ENCODE data around the gene SORCS1. TPM values are rescaled to one million over a fixed set of nuclear protein-coding genes. Genes with fewer than 3 reads are reported as not detected.

The SORCS1 gene
- total and polyA plus RNA-seq, 2 of the 13 experiments (the other 11 are each of a cell fraction or from before 2014, with no cell fraction given): not detected

DNA sequence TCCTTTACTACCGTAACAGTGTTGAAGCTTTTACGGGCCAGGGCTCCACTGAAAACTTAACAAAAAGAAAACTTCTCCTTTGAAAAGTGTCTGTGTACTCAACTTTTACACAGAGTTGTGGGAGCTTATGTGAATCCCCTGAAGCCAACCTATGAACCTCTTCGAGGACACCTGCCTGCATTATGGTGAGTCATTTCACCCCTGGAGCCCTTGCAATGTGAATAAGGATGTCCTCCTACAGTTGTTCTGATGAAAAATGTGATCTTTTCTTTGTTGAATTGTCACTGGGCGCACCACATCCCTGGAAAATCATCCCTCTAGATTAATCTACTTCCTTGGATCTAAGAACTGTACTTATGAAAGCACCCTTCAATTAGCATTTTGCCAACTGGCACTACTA lies 93.2 kb downstream of the SORCS1 start:
- POLR2A ChIA-PET: no interaction called here
- no peak for ATAC-seq
- H3K4me1 ChIP-seq (ENCODE audit: insufficient read depth, low read length): no peaks in the 10 kb centered on the region
- no peaks in the 10 kb centered on the region for H3K79me2 ChIP-seq (ENCODE audit: insufficient read depth, low read length)
- H4K20me1 ChIP-seq (ENCODE audit: insufficient read depth, low read length): no peaks in the 10 kb centered on the region
- H2AFZ ChIP-seq (ENCODE audit: low read length): no peak overlapping the region
- intact Hi-C loops (cut with micrococcal nuclease; ENCODE audit: unreplicated experiment): no loop called here
- H3K27me3 ChIP-seq (ENCODE audit: control insufficient read depth in 1 of 2, insufficient read depth in 2 of 2, low read length in 2 of 2): no peaks in the 10 kb centered on the region
- H3K4me3 ChIP-seq (replicated peaks in 1 of 3; ENCODE audit: insufficient read depth in 1 of 3, low read depth in 2 of 3, low read length in 3 of 3): no peak overlapping the region
- WGBS (ENCODE audit: low lambda C conversion rate): 47% methylated on average over 4 of the region's 4 CpGs
- H3K9ac ChIP-seq (ENCODE audit: insufficient read depth, low read depth, low read length): no peak overlapping the region
- TF ChIP-seq THYN1 (CRISPR knock-in tag; IDR thresholded peaks at IDR 0.05; ENCODE audit: borderline replicate concordance, low read depth): no peak
- TF ChIP-seq, protein P1, sequence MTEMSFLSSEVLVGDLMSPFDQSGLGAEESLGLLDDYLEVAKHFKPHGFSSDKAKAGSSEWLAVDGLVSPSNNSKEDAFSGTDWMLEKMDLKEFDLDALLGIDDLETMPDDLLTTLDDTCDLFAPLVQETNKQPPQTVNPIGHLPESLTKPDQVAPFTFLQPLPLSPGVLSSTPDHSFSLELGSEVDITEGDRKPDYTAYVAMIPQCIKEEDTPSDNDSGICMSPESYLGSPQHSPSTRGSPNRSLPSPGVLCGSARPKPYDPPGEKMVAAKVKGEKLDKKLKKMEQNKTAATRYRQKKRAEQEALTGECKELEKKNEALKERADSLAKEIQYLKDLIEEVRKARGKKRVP (CRISPR knock-in tag; IDR thresholded peaks at IDR 0.05): no peak
- no peak for TF ChIP-seq POLR2AphosphoS2 (IDR thresholded peaks at IDR 0.05; ENCODE audit: low read depth, low read length)
- TF ChIP-seq ZNF557 (CRISPR knock-in tag; IDR thresholded peaks at IDR 0.05): no peak
- TF ChIP-seq ZNF451 (CRISPR knock-in tag; IDR thresholded peaks at IDR 0.05): no peak
- TF ChIP-seq, protein P2, sequence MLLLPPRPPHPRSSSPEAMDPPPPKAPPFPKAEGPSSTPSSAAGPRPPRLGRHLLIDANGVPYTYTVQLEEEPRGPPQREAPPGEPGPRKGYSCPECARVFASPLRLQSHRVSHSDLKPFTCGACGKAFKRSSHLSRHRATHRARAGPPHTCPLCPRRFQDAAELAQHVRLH (CRISPR knock-in tag; IDR thresholded peaks at IDR 0.05; ENCODE audit: borderline replicate concordance, low read depth): no peak
- H3K36me3 ChIP-seq (replicated peaks in 1 of 2; ENCODE audit: control insufficient read depth in 1 of 2, insufficient read depth in 2 of 2, low read length in 2 of 2): no peaks in the 10 kb centered on the region
- peaks cover 33% of the 10 kb centered on the region for H3K9me3 ChIP-seq (ENCODE audit: low read length)
- no peak for DNase-seq (ENCODE audit: low spot score)
- CTCF ChIA-PET (ENCODE audit: low intra/inter-chr PET ratio, low total read pairs): no interaction called here
- no peak for FAIRE-seq
- in situ Hi-C loops (cut with HindIII; ENCODE audit: extremely low pct_ligation_motif_present, low pct_unique_long_range_greater_than_20kb): no loop called here
- BruUV-seq (replicated peaks): no TSS peak
- H3K4me2 ChIP-seq (ENCODE audit: low read depth, low read length): no peak overlapping the region
- no peak overlapping the region for H3K27ac ChIP-seq (ENCODE audit: extremely low read length, insufficient read depth, low read length)

DNA sequence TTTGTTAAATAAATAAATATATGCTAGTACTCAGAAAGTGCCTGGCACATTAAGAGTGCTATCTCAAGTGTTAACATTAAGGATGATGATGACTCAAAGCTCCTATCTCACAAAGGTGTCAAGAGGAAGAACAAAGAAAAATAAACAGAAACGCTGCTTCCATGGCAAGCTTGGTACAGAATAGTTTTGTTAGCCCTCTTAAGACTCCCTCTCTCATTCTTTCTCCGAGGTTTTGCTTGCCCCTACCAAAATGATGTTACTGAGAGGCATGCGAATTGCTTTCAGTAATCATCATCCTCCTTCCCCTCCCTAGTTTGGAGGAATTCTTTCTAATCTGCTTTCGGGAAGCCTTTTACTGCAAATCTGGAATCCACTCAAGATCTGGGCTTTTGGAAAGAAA lies 96.7 kb downstream of the SORCS1 start:
- BruUV-seq (replicated peaks): no TSS peak
- Histone ChIP-seq H3K36me3 (replicated peaks in 1 of 2; ENCODE audit: control insufficient read depth in 1 of 2, insufficient read depth in 2 of 2, low read length in 2 of 2) (no peaks in the 10 kb centered on the region), H3K4me3 (replicated peaks in 1 of 3; ENCODE audit: insufficient read depth in 1 of 3, low read depth in 2 of 3, low read length in 3 of 3) (no peak overlapping the region), H3K27ac (ENCODE audit: extremely low read length, insufficient read depth, low read length) (no peak overlapping the region), H3K9ac (ENCODE audit: insufficient read depth, low read depth, low read length) (no peak overlapping the region), H3K27me3 (ENCODE audit: control insufficient read depth in 1 of 2, insufficient read depth in 2 of 2, low read length in 2 of 2) (no peaks in the 10 kb centered on the region), H3K4me1 (ENCODE audit: insufficient read depth, low read length) (no peaks in the 10 kb centered on the region), H3K4me2 (ENCODE audit: low read depth, low read length) (no peak overlapping the region), H3K79me2 (ENCODE audit: insufficient read depth, low read length) (no peaks in the 10 kb centered on the region), H4K20me1 (ENCODE audit: insufficient read depth, low read length) (no peaks in the 10 kb centered on the region), H2AFZ (ENCODE audit: low read length) (no peak overlapping the region), H3K9me3 (ENCODE audit: low read length) (peaks cover 53% of the 10 kb centered on the region)
- intact Hi-C loops (cut with micrococcal nuclease; ENCODE audit: unreplicated experiment): no loop called here
- no peak for ATAC-seq
- POLR2A ChIA-PET: no interaction called here
- TF ChIP-seq, protein P3, sequence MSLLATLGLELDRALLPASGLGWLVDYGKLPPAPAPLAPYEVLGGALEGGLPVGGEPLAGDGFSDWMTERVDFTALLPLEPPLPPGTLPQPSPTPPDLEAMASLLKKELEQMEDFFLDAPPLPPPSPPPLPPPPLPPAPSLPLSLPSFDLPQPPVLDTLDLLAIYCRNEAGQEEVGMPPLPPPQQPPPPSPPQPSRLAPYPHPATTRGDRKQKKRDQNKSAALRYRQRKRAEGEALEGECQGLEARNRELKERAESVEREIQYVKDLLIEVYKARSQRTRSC (CRISPR knock-in tag; IDR thresholded peaks at IDR 0.05; ENCODE audit: low read depth): no peak
- in situ Hi-C loops (cut with HindIII; ENCODE audit: extremely low pct_ligation_motif_present, low pct_unique_long_range_greater_than_20kb): no loop called here
- CTCF ChIA-PET (ENCODE audit: low intra/inter-chr PET ratio, low total read pairs): no interaction called here
- FAIRE-seq: no peak
- WGBS (ENCODE audit: low lambda C conversion rate): 33% methylated on average over 4 of the region's 4 CpGs
- no peak for DNase-seq (ENCODE audit: low spot score)

Data from HepG2 (cell line).